HL-60/S4 treated with retinoic acid at 250 ng/mL for 4 days and 3 days (cell line): ENCODE data around the gene IFT80.
"Not testable (repeated sequence)": the region's sequence is repeated elsewhere in the genome, so short reads cannot be mapped to it uniquely, and the experiment has no call there.

Experiments used
- in situ Hi-C: fragments of 300-500 bp; cut with MboI; formaldehyde crosslinking; loops from 2 replicates; pipeline ENCODE4 v1.7.0; 2022; ENCODE audit warnings: low sequenced_read_pairs

IFT80 gene

DNA sequence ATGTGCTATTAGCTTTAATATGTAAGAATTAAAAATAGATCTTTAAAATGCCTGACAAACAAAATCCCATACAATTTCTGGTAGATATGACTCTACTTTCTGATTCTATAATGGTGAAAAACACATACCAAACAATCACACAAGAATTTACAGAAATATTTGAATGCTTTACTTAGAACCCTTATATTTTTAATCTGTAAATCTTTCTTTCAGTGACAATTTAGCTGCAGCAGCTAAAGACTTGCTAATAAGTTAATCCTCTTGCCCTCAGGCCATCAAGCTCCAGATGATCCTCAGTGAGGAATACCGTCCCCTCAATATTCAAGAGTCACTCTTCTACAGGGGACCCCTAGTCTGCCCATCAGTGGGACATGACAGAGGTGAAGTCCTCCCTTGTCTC lies 118.2 kb downstream of the IFT80 start:
- in situ Hi-C loops, result no loop called here

DNA sequence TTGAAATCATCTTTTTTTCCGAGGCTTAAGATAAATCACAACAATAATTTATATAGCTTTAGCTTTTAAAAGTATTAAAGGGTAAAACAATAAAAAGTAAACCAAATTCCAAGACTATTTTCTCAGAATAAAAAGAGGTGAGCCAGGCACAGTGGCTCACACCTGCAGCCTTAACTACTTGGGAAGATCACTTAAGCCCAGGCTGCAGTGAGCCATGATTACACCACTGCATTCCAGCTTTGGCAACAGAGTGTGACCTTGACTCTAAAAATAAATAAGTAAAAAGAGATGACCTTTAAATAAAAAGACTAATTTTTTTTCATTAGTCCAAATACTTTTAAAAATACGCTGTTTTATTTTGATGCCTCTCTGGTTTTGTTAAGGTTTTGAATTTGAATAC lies 119.4 kb downstream of the IFT80 start:
- in situ Hi-C loops, result no loop called here

DNA sequence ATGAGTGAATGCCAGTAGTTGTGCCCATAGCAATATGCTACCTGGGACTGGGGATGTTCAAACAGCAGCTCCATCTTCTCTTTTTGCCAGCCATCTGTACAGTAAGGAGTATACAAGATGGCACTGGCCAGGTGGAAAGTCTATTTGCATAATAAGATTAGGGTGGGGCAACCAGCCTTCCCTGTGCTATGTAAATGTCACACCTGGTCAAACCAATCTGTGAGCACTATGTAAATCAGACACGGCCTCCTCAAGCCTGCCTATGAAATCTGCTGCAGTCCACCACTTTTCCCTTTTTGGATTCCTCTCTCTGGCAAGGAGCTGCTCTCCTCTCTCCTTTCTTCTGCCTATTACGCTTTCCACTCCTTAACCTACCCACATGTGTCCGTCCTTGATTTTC lies 120.8 kb downstream of the IFT80 start:
- in situ Hi-C loops, result no loop called here

DNA sequence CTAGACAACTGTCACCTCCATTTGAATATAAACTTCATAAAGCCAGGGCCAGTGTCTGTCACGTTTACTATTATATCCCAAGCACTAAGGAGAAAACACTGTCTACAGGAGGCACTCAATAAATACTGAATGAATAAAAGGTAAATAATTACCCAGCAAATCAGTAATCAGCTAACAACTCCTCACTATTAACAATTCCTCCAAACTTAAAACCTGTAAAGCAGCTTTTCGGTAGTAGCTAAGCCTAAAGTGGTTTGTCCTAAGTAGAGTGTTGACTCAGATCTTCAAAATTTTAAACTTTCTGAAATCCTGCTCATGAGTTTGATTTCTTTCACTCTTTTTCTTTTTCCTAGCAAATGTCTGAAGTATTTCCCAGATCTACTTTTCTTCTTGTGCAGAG lies 133.9 kb downstream of the IFT80 start:
- in situ Hi-C loops, result no loop called here

DNA sequence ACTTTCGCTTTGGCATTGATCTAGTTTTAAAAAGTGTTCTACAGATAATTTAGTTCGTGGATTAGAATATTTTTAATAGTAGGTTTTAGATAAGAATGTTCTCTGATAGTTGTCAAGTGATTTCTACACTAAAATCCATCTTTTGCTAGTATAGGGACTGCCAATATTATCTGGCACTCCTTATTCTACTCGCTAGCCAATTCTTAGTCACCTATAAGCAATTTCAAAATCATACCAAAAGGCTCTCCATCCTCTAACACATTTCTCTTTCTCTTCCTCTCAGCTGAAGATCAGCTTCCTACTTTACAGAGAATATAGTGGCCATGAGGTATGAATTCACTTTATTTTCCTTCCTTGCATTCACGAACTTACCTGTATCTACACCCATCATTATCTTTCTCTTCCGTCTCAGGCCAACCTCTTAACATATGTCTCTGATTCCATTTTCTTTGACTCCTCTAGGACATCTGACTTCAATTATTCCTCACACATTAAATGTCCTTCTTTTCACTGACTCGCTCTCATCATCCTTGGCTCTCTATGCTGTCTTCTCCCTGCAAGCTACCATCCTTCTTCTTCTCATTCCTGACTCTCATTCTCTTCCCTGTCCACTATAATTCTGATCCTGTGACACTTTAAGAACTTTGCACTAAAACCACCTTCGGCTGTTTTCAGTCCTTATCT lies 138.3 kb downstream of the IFT80 start:
- in situ Hi-C loops, result no loop called here

DNA sequence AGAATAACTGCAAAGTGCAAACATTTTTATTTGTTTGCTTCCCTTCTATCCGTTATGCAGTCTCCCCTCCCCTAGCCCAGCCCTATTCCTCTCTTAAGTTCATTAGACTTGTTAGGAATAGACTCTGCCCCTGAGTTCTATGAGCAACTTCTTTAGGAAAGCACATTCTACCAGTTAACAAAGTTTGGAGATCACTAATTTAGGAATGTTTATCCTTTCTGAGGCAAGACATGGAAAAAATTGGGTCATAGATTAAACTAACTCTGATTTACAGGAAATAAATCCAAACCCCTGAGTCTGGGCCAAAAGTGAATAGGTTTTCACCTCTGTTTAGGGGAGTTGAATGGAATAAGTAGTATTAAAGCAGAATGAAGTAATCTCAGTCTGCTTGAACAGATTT lies 139.4 kb downstream of the IFT80 start:
- in situ Hi-C loops, result no loop called here

DNA sequence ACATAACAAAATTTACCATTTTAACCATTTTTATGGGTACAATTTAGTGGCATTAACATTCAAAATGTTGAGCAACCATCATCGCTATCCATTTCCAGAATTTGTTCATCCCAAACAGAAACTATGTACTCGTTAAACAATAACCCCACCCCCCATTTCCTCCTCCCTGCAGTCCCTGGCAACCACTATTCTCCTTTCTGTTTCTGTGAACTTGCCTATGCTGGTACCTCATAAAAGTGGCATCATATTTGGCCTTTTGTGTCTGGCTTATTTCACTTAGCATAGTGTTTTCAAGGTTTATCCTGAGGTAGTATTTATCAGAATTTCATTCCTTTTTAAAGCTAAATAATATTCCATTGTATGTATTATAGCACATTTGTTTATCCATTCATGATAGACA lies 141.4 kb downstream of the IFT80 start:
- in situ Hi-C loops, result no loop called here

DNA sequence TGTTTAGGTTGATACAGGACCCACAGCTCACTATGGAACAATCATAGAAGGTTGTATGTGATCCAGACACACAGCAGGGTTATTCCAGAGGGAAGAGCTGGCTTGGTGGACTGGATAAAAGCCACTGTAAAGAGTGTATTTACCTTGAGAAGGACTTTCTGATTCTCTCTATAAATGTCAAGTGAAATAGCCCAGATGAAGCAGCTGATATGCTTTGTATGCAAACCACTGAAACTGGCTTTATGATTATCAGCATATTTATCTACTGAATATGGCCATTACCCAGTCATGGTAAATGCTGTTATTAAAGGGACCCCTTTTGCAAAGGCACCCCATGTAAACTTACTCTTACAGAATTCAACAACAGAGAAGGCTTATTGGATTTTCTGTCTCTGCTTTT lies 145.7 kb downstream of the IFT80 start:
- in situ Hi-C loops, result no loop called here

DNA sequence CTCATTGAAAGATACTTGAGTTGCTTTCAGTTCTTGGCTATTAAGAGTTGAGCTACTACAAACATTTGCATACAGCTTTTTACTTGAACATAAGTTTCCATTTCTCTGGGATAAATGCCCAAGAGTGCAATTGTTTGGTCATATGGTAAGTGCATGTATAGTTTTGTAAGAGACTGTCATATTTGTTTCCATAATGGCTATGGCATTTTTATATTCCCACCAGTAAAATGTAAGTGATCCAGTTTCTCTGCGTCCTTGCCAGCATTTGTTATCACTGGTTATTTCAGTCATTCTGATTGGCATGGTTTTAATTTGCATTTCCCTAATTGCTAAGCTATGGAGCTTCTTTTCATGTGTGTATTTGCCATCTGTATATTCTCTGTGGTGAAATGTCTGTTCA lies 151.3 kb downstream of the IFT80 start:
- in situ Hi-C loops, result no loop called here

DNA sequence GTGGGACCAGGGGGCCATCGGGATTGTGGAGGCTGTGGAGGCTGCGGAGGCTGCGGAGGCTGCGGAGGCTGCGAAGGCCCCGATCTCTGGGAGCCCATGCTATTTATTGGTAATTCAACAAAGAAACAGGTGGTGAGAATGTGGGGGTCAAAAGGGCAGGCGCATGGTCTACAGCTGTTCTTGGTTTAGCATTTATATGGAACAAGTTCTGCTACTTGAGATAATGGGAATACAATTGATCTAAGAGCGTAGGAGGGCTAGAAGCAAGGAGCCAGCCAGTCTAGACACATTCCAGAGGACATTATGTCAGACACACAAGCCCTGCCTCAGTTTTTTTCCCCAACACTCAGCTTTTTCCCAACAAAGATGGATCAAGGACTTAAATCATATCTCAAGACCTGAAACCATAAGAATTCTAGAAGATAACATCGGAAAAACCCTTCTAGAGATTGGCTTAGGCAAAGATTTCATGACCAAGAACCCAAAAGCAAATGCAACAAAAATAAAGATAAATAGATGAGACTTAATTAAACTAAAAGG lies 153.7 kb downstream of the IFT80 start:
- in situ Hi-C loops, result no loop called here

DNA sequence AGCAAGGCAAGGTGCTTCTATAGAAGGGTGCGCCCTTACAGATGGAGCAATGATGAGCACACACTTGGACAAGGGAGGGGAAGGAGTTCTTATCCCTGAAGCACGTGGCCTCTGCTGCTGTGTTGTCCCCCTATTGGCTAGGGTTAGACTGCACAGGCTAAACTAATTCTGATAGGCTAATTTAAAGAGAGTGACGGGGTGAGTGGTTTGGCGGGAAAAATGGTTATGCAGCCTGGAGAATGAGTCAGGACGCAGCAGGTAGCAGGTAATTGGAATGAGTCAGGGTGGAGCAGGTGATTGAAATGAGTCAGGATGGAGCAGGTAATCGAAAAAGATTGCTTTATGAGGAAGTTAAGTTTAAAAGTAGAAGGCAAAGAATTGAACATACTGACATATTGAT lies 158.3 kb downstream of the IFT80 start:
- in situ Hi-C loops, result not testable (repeated sequence)

DNA sequence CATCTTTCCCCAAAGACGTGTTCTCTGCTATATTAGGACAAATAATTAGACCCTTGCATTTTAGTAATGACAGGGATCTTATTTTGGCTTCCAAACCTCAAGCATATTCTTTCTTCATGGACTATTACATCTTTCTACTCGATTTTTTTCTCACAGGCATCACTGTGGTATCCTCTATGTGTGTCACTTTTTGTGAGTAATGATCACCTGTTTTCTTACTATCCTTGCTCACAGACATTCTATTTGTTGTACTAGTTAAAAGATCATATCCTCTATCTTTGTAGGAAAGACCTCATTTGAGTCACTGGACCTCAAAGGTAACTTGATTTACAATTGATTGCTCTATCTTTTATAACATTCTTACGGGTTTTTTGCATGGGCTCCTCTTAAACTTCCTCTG lies 167.0 kb downstream of the IFT80 start:
- in situ Hi-C loops, result no loop called here

DNA sequence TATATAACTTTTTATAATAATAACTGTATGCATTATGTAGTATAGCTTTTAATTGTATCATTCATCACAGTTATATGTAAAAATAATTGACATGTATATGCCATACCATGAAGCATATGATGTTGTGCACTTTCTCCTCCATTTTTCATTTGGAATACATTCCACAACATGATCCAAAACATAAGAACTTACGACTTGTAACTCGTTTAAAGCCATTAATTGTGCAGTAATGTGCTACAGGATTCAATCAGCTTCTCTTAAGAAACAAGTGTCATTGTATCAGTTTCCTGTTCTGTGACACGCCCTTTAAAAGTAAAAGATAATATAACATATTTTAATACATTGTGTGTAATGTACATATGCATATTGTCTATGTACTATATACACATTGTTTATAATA lies 171.6 kb downstream of the IFT80 start:
- in situ Hi-C loops, result no loop called here

DNA sequence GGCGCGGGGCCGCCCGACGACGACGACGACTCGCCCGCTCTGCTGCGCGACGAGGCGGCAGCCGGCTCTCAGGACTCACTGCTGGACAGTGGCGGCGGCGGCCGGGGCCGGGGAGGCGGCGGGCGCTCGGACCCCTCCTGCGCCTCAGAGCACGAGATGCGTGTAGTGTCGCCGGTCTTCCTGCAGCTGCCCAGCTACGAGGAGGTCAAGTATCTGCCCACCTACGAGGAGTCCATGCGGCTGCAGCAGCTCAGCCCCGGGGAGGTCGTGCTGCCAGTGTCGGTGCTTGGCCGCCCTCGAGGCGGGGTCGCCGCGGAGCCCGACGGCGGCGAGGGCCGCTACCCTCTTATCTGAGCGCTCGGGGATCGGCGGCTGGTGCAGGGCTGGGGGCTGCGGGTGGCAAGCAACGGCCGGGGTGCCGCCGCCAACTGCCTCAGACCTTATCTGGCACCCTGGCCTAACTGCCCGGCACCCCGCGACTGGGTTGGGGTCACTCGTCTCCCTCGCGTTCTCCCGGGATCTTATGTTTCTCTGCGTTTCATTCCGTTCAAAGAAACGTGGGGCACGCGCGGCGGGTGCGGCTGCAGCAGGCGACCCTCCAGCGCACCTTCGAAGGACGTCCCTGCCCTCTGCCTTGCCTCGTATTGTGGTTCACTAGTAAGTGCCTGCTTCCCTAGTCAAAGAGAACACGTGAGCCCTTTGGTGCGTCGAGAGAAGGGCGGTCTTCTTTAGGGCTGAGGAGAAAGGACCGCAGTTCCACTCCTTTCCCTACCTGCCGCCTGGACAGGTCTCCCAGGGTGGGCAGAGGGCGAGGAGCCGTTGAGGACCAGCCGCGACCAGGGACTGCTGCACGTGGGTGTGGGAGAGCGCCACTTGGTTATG lies 172.8 kb downstream of the IFT80 start:
- in situ Hi-C loops, result no loop called here

DNA sequence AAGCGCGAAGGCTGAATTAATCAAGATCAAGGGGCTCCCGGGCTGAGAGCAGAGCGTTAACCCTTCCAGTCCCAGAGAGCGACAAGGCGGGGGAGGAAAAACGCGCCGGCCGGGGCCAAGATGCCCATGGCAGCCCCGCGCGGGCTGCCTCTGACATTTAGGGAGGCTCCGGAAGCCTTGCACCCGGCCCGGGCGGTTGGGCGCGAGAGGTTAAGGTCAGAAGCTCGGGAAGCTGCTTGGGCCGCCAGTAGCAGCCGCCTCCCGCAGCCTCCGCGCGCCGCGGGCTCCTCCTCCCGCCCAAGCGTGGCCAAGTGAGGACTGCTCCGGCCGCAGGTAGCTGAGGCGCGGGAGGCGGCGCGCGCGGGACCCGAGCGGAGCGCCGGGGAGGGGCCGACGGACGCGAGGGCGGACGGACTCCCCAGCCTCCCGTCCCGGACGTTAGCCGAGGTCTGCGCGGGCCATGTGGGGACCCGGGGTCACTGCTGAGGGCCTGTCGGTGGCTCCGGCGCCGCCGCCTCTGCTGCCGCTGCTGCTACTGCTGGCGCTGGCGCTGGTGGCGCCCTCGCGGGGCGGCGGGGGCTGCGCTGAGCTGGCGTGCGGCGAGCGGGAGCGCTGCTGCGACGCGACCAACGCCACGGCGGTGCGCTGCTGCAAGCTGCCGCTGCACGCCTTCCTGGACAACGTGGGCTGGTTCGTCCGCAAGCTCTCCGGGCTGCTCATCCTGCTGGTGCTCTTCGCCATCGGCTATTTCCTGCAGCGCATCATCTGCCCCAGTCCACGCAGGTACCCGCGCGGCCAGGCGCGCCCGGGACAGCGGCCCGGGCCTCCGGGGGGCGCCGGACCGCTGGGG lies 173.6 kb downstream of the IFT80 start, which contains the start of gene C3orf80:
Gene C3orf80 (plus strand): TSS at position 247 of the 850 bp plus-strand sequence. CDS start 214 bp downstream, at position 461.
- in situ Hi-C loops, result no loop called here

DNA sequence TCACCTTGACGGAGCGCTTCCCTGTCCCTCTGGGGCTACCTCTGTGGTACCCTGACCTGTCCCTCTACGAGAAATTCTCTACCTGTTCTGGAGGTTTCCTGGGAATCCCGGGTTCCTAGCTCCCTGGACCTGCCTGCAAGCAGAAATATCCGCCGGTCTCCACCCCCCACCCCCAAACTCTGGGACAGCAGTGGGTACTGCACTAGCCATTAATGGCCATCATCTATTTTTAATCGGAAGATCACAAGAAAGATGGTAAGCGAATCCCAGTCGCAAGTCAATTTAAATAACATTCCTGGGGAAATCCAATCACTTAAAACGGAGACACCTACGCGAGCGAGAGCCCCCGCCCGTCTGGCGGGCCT lies 174.2 kb downstream of the IFT80 start:
- in situ Hi-C loops, result no loop called here

DNA sequence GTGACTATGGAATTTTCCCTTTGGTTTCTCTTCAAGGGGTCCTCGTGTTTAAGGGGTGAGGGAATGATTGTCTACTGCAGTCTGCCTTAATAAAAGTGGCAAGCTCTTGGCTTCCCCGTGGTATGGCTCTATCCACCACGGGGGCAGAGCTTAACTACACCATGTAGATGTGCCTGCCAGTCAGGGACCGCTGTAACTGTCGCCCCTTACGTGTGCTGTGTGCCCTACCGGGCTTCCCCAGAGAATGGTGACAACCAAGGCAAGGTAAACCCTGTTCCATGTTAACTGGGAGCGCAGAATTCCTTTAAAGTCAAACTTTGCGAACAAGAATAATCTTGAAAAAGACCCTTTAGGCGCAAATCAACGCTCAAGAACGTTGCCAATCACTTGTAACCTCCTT lies 174.8 kb downstream of the IFT80 start:
- in situ Hi-C loops, result no loop called here

DNA sequence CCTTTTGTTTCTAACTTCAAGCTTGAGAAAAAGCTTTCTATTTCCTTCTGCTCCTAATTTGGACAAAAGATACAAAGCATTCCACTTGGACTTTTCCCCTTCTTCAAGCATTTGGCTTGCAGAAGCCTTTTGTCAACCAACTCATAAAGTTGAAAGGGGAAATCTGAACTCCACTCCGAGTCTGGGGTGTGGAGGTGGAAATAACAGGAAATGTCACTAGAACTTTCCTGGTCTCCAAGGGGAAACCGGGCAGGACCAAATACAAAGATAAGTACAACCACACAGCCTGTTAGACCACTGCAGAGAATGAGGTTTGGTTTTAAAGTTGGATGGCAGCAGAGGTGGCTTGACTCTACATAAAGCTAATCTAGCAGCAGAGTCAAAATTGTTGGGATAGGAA lies 178.0 kb downstream of the IFT80 start:
- in situ Hi-C loops, result no loop called here

DNA sequence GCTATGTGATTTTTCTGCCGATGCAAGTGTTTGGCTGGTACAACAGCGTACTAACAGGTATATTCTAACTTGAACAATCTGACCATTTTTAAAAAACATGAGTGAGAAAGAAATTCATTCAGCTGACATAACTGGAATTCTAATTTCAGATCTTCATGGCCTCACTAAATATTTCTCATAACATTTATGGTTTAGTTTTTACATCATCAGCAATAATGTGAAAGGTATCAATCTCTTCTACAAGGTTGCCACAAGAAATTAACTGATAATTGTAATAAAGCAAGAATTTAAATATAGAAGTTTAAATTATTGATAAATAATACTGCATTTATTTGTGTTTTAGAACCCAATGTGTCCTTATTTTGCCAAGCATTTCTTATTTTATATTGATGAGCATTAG lies 179.0 kb downstream of the IFT80 start:
- in situ Hi-C loops, result no loop called here

DNA sequence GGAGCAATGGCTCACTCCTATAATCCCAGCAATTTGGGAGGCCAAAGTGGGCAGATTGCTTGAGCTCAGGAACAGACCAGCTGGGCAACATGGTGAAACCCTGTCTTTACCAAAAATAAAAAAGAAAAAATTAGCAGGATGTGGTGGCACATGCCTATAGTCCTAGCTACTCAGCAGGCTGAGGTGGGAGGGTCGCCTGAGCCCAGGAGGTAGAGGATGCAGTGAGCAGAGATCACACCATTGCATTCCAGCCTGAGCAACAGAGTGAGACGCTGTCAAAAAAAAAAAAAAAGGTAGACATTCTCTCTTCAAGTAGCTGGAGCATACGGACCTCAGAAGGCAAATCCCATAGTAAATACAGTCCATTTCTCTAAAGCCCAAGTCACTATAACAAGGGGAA lies 180.9 kb downstream of the IFT80 start:
- in situ Hi-C loops, result no loop called here

DNA sequence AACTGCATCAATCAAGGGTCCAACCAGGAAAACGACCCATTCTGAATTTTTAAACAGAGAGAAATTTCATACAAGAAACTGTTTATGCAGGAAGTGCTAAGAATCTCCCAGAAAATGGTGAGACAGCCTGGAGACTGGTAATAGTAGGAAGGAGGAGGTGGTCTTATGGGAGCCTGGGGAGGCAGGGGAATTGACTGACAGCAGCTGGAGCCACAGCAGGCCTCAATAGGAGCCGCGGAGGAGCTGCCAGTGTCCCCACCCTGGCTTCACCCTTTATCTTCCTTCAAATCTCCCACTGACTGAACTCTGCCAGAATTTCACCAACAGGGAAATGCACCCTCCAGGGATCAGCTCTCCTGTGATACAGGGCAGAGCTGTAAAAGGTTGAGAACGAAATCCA lies 181.3 kb downstream of the IFT80 start:
- in situ Hi-C loops, result no loop called here
